Heart left ventricle (tissue), 16 donors: ENCODE data around the gene BRINP1. TPM values are rescaled to one million over a fixed set of nuclear protein-coding genes. Genes with fewer than 3 reads are reported as not detected.

Experiments
- ATAC-seq, 4 donors: fragments of 200-7000 bp; cut with Tn5 transposase; one replicate each; pipeline ENCODE4 v1.9.1; 2020 to 2022; ENCODE audit warnings: moderate library complexity in 4 of 4, mild to moderate bottlenecking in 3 of 4, moderate number of reproducible peaks in 1 of 4
- DNase-seq, 5 donors: peaks; one replicate each; pipeline ENCODE4 v3.0.0-alpha.2; 2020
- H3K27ac ChIP-seq, 12 donors: fragments of 200-600 bp; sonication (generic) in 4 of 12; one replicate each; pipeline versions ENCODE4 v1.5.0 to v1.8.0; 2016 to 2022; ENCODE audit warnings: mild to moderate bottlenecking in 2 of 12
- H3K27me3 ChIP-seq, 9 donors: fragments of 200-600 bp; sonication (generic) in 2 of 9; one replicate each; pipeline versions ENCODE4 v1.5.1 to v1.8.0; 2016 to 2022; ENCODE audit warnings: mild to moderate bottlenecking in 3 of 9
- H3K36me3 ChIP-seq, 9 donors: fragments of 200-600 bp; sonication (generic) in 2 of 9; one replicate each; pipeline versions ENCODE4 v1.5.0 to v1.8.0; 2018 to 2022; ENCODE audit warnings: mild to moderate bottlenecking in 2 of 9
- H3K4me1 ChIP-seq, 12 donors: fragments of 200-600 bp; sonication (generic) in 4 of 12; one replicate each; pipeline versions ENCODE4 v1.5.0 to v1.8.0; 2016 to 2022; ENCODE audit warnings: mild to moderate bottlenecking in 3 of 12
- H3K4me3 ChIP-seq, 12 donors: fragments of 200-600 bp; sonication (generic) in 4 of 12; one replicate each; pipeline versions ENCODE4 v1.5.0 to v1.8.0; 2017 to 2022; ENCODE audit warnings: mild to moderate bottlenecking in 9 of 12, moderate library complexity in 4 of 12
- H3K9me3 ChIP-seq, 12 donors: fragments of 200-600 bp; sonication (generic) in 4 of 12; one replicate each; pipeline versions ENCODE4 v1.5.0 to v1.8.0; 2016 to 2022; ENCODE audit warnings: mild to moderate bottlenecking in 1 of 12
- CTCF ChIP-seq, 12 donors: fragments of 200-600 bp; sonication (generic) in 4 of 12; IDR thresholded peaks; one replicate each; pipeline versions ENCODE4 v1.5.0 to v1.8.0; 2018 to 2022; ENCODE audit warnings: antibody characterized with exemption in 12 of 12, mild to moderate bottlenecking in 5 of 12
- POLR2A ChIP-seq, 2 donors: fragments of 450-650 bp; IDR thresholded peaks; one replicate each; pipeline ENCODE4 v1.6.1; 2017; ENCODE audit warnings: antibody characterized with exemption in 2 of 2, mild to moderate bottlenecking in 2 of 2, moderate library complexity in 2 of 2
- WGBS, 4 donors: extraction: QIAGEN DNeasy Blood & Tissue Kit in 2 of 4; methylation state at CpG; one replicate each; pipeline versions ENCODE4 v1.1.5 to v1.1.7; 2013 to 2018; 5-methylcytosine and 5-hydroxymethylcytosine counted together
- intact Hi-C, 10 donors: fragments of 100-400 bp; cut with DNase I; formaldehyde crosslinking; loops; one replicate each; pipeline versions ENCODE4 v1.11.1 to v1.14.2; 2022
- polyA plus RNA-seq, 2 donors: library from polyadenylated mRNA; stranded (reverse); fragments of 200-250 nt; gene quantifications; one replicate each; pipeline ENCODE4 v1.2.3, GENCODE V29; 2013
- total RNA-seq, 9 donors: library from RNA; depleted of rRNA in 2 of 9; stranded (reverse); fragments of >200 nt in 2 of 9; fragmentation: NEBNext Ultra II Directional in 3 of 9; extraction: Animal tissue kit (Norgen Biotek cat#: 25700) in 3 of 9; gene quantifications; one replicate each; pipeline versions ENCODE4 v1.1.0 to v1.2.4, GENCODE V29; 2016 to 2023
- donor health status: ischemic (EF 13 %, LVEDD 7.1; RV severe dilation, severe dysfunction).
- donor health status: healthy with polysubstance abuse.
- donor health status: DM: no; HTN: yes; CAD: no.
- donor health status: DM: no; HTN: no; CAD: no.
- donor health status: ischemic (EF 25% LVEDD 6.9; RV normal size, moderate dysfunction).
- donor health status: ischemic (EF 25% LVEDD 5.7; RV mildly dilated, moderate dysfunction).
- donor health status: healthy.
- donor health status: DM: yes; HTN: yes; CAD: no.
- donor health status: ischemic (EF 35%, LVEDD 5.7; RV mildly dilated, moderate dysfunction).
- donor health status: nonischemic (EF 11% LVEDD 7.7; RV severe dilation, severe dysfunction).
- donor health status: DM: yes; HTN: yes; CAD: no.
- donor health status: PGD.
- donor health status: ischemic (EF 29% LVEDD 5.4; RV normal size, mild dysfunction).
- donor health status: nonischemic (EF 23%, LVEDD 6.1; RV moderate dilation, normal function).

Gene BRINP1
- total and polyA plus RNA-seq, 11 donors = 0.04 to 7.1 (median 0.40) TPM; not detected in 1

- DNase-seq = no peak
Observed at GRCh38 chr9:119250730-119251129, 118.5 kb downstream of the BRINP1 start.

DNA sequence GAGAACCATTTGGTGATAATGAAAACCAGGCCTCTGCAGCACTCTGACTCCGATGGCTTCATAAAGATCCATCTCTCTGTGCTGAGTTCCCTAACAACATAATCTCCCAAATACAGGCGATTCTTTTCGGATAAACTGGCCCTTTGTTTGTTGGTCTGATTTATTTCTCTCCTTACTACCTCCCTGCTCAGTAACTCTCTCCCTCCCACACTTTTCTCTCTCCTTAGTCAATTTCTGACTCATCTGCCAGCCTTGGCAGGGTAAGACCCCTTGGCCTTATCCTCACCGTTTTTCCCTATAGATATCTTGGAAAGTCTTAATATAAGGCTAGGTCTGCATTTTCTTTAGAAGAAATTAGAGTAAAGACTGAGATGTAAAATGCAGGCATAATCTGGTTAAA, 128.7 kb downstream of the BRINP1 start:
- H3K27ac ChIP-seq = no peak overlapping the region
- H3K36me3 ChIP-seq = no peaks in the 10 kb centered on the region
- 63 to 70% (median 69%) methylated on average over 4 of the region's 4 CpGs for WGBS, 4 donors
- H3K4me3 ChIP-seq = no peak overlapping the region
- TF ChIP-seq POLR2A (IDR thresholded peaks at IDR 0.05) (no peak), CTCF (IDR thresholded peaks at IDR 0.05) (no peak)
- intact Hi-C loops = no loop called here
- H3K4me1 ChIP-seq = no peaks in the 10 kb centered on the region
- no peaks in the 10 kb centered on the region for H3K9me3 ChIP-seq
- ATAC-seq (no peak), DNase-seq (no peak)
- no peaks in the 10 kb centered on the region for H3K27me3 ChIP-seq

More at GRCh38 chr9:119250730-119251129, 118.5 kb downstream of the BRINP1 start:
- Histone ChIP-seq H3K27me3 (no peaks in the 10 kb centered on the region), H3K4me1 (no peaks in the 10 kb centered on the region), H3K36me3 (no peaks in the 10 kb centered on the region), H3K4me3 (no peak overlapping the region), H3K9me3 (no peaks in the 10 kb centered on the region), H3K27ac (no peak overlapping the region)
- TF ChIP-seq POLR2A (IDR thresholded peaks at IDR 0.05) = no peak
- no peak for TF ChIP-seq CTCF (IDR thresholded peaks at IDR 0.05)
- WGBS, 4 donors = 54 to 63% (median 57%) methylated on average over 4 of the region's 4 CpGs
- intact Hi-C loops = no loop called here
- ATAC-seq = no peak

GRCh38 chr9:119234636-119235035, 134.6 kb downstream of the BRINP1 start:
- DNase-seq (no peak), ATAC-seq (no peak)
- H3K4me1 ChIP-seq = no peaks in the 10 kb centered on the region
- H3K36me3 ChIP-seq = no peaks in the 10 kb centered on the region
- no peak overlapping the region for H3K27ac ChIP-seq
- H3K27me3 ChIP-seq = no peaks in the 10 kb centered on the region
- H3K9me3 ChIP-seq = no peaks in the 10 kb centered on the region
- 52 to 65% (median 60%) methylated on average over 1 of the region's 1 CpG for WGBS, 4 donors
- intact Hi-C loops = no loop called here
- TF ChIP-seq POLR2A (IDR thresholded peaks at IDR 0.05) = no peak
- no peak for TF ChIP-seq CTCF (IDR thresholded peaks at IDR 0.05)
- H3K4me3 ChIP-seq = no peak overlapping the region

DNA sequence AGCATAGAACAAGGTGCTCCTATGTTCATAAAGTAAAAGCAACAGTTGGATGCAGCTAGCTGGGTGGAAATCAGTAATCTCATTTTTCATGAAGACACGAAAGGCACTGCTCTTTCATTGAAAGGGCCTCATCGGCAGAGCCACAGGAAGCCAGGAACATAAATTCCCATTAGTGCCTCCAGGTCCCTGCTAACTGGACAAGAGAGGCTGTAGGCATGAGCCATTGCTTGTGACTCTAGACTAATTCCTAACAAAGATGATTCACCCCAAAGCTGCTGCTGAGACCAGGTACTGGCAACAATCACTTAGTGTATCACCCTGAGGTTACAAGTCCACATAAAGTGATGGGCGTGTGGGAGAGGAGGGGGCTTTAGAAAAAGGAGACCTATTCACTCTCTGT, 141.8 kb downstream of the BRINP1 start:
- TF ChIP-seq POLR2A (IDR thresholded peaks at IDR 0.05) (no peak), CTCF (IDR thresholded peaks at IDR 0.05) (no peak)
- intact Hi-C loops = no loop called here
- WGBS, 4 donors = 80 to 87% (median 83%) methylated on average over 3 of the region's 3 CpGs
- DNase-seq (no peak), ATAC-seq (no peak)
- Histone ChIP-seq H3K36me3 (no peaks in the 10 kb centered on the region), H3K4me1 (no peaks in the 10 kb centered on the region), H3K4me3 (no peak overlapping the region), H3K9me3 (no peaks in the 10 kb centered on the region), H3K27me3 (no peaks in the 10 kb centered on the region), H3K27ac (no peak overlapping the region)
